Measurements from ENCODE around the gene MFRP.

The MFRP gene

DNA sequence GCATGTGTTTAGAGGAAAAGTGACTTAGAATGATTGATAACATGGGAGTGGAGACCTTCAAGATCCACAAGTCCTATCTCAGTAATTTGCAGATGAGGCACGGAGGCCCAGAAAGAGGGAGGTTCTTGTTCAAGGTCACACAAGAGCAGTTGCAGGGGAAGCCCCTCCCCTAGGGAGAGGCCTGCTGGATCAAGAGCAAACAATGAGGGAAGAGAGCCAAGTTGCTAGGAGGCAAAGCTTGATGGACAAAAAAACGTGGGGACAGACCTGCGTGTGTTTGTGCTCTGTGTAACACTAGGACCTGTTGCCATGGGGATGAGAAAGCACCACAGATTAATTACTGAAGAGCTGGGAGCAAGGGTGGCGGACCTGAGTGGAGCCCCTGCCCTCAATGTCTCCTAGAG, 6.4 kb upstream of the MFRP start:
- peak overlapping the region; percentile 30; the same call in 1 of the 2 replicates for H3K27ac ChIP-seq
- TF ChIP-seq, protein P1, sequence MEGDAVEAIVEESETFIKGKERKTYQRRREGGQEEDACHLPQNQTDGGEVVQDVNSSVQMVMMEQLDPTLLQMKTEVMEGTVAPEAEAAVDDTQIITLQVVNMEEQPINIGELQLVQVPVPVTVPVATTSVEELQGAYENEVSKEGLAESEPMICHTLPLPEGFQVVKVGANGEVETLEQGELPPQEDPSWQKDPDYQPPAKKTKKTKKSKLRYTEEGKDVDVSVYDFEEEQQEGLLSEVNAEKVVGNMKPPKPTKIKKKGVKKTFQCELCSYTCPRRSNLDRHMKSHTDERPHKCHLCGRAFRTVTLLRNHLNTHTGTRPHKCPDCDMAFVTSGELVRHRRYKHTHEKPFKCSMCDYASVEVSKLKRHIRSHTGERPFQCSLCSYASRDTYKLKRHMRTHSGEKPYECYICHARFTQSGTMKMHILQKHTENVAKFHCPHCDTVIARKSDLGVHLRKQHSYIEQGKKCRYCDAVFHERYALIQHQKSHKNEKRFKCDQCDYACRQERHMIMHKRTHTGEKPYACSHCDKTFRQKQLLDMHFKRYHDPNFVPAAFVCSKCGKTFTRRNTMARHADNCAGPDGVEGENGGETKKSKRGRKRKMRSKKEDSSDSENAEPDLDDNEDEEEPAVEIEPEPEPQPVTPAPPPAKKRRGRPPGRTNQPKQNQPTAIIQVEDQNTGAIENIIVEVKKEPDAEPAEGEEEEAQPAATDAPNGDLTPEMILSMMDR (IDR thresholded peaks at IDR 0.05): no peak
- TF ChIP-seq ZFX (IDR thresholded peaks at IDR 0.05; ENCODE audit: borderline replicate concordance): no peak

DNA sequence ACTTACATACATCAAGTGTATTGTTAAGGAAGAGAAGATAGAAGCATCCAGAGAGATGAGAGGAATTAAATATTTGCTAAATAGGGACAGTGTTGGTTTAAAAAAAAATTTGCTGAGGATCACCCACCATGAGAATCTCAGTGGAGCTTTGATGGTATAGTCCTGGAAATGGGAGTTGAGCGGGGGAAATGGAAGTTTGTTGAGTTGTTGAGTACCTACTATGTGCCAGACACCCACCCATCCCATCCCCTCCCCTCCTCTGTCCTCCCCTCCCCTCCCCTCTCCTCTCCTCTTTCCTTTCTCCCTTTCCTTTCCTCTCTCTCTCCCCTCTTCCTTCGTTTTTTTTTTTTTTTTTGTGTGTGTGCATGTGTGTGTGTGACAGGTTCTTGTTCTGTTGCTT, 4.7 kb upstream of the MFRP start:
- TF ChIP-seq, protein P1 (IDR thresholded peaks at IDR 0.05): no peak
- TF ChIP-seq ZFX (IDR thresholded peaks at IDR 0.05; ENCODE audit: borderline replicate concordance): no peak
- no peak overlapping the region for H3K27ac ChIP-seq

DNA sequence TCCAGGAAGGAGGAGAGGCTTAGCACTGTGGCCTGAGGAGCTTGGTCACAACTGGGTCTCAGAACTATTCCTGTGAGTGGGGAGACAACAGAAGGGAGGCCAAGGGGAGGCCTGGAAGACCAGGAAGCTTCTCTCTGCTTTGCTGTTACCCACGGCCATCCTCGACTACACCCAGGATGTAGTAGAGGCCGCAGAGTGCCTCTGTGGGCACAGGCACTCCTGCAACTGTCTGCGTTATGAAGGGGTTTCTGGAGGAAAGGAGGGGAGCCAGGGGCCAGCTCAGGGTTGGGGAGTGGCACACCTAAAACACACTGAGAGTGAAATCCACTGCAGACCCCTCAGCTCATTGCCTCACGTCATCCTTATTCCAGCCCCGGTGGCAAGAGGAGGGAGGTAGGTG, 3.8 kb upstream of the MFRP start:
- no peak for TF ChIP-seq ZFX (IDR thresholded peaks at IDR 0.05; ENCODE audit: borderline replicate concordance)
- TF ChIP-seq, protein P1 (IDR thresholded peaks at IDR 0.05): no peak
- no peak overlapping the region for H3K27ac ChIP-seq

DNA sequence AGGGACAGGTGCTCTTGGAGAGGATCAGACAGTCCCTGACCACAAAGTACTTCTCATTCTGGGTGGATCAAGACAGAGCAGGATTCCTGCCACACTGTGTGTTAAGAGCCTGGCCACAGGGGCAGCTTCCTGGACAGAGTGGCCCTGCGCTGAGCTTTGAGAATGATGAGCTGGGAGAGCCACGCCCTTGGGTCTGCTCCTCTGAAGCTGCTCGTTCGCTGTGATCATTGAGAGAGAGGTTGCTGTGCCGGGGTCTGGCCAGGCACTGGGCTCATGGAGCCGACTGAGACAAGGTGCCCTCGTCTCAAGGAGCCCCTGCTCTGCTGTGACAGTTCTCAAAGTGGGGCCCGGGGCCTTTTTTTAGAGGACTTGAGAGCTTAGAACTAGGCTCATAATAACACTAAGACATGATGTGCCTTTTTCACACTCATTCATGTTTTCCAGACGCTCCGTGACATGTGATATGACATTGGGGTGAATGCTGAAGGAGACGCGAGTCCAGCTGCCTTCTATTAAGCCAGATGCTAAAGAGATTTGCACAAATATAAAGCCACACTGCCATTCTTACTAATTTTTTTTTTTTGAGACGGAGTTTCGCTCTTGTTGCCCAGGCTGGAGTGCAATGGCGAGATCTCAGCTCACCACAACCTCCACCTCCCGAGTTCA, 1.6 kb upstream of the MFRP start:
- no peak overlapping the region for H3K27ac ChIP-seq
- TF ChIP-seq ZFX (IDR thresholded peaks at IDR 0.05; ENCODE audit: borderline replicate concordance): no peak
- TF ChIP-seq, protein P1 (IDR thresholded peaks at IDR 0.05): no peak

DNA sequence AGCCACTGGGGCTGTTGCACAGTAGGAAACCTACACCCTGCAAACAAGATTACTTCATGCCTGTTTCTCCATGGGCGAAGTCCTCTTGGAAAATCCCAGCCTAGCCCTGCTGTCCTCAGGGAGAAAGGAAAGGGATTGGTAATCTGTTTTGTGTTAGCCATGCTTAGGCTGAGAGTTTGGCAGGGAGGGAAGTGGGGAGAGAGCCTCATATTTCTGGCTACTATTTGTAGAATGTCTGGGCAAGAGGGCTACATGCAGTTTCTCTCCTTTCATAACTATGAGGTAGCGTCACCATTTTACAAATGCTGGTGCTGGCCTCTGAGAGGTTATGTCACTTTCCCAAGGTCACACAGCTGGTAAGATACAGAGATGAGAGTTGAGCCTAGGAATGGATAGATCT, 737 bp upstream of the MFRP start:
- TF ChIP-seq ZFX (IDR thresholded peaks at IDR 0.05; ENCODE audit: borderline replicate concordance): no peak
- TF ChIP-seq, protein P1 (IDR thresholded peaks at IDR 0.05): no peak
- H3K27ac ChIP-seq: no peak overlapping the region

DNA sequence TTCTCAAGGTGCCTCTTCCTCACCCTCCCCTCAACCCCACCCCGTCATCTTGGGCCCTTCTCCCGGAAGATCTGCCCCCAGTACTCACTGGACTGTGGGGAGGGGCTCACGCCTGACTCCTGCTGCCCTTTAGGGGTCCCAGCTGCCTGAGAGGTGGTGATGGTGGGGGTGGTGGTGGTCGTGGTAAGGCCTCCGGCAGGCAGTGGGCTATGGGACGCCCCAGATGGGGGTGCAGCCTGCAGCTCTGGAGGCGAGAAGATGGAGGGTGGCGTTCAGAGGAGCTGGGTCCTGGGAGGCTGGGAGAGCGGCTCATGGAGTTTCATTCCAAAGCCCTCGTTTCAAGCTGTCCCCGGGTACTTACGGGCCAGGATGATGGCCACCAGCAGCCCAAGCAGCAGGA, 820 bp downstream of the MFRP start:
- no peak for TF ChIP-seq ZFX (IDR thresholded peaks at IDR 0.05; ENCODE audit: borderline replicate concordance)
- H3K27ac ChIP-seq: no peak overlapping the region

DNA sequence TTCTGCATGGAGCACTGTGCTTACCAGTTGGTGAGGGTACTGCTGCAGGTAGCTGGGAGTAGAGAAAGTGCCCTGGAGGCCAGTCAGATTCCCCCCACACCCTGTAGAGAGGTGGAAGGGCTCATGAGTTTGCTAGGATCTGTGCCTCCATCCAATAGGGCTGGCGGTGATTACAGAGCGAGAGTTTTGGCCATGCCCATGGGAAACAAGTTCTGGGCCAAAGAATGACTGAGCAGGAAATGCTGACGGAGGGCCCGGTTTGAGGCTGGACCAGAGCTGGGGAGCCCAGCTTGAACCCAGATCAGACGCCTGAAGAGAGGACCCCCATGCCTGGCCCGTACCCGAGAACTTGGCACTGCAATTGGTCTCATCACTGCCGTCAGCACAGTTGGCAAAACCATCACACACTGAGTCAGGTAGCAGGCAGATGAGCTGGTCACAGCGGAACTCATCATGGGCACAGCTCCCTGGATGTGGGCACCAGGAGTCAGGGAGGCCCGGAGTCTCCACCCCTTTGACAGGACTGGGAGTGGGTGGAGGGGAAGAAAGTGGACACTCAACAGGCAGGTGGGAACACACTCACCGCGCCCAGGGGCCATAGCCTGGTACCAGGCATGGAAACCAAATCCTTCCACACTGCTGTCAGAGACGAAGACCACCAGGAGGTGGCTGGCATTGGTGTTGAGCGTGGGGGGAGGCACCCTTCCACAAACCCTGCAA, 2.1 kb downstream of the MFRP start:
- no peak overlapping the region for H3K27ac ChIP-seq
- TF ChIP-seq, protein P1 (IDR thresholded peaks at IDR 0.05): no peak
- TF ChIP-seq ZFX (IDR thresholded peaks at IDR 0.05; ENCODE audit: borderline replicate concordance): no peak

Data from 22Rv1 (cell line).